Keratinocyte (primary cell): ENCODE measurements around the gene DSCAM. TPM values are rescaled to one million over a fixed set of nuclear protein-coding genes. Genes with fewer than 3 reads are reported as not detected.

Experiments
- DNase-seq: peaks from one replicate; pipeline ENCODE4 v3.0.0-alpha.2; 2011; ENCODE audit warnings: low read depth, missing footprints, low spot score
- FAIRE-seq: peaks from 2 replicates; lab custom pipeline; 2011; peaks lifted over from hg19 to GRCh38; lab: Jason Lieb, UNC
- H2AFZ ChIP-seq: 2 replicates; pipeline ENCODE4 v1.6.0; 2012; ENCODE audit warnings: low read length, control low read depth, inconsistent platforms; ENCODE audit not compliant: control insufficient read depth
- H3K27ac ChIP-seq: 2 replicates; pipeline ENCODE4 v1.5.1; 2011; ENCODE audit warnings: low read length; ENCODE audit not compliant: control insufficient read depth, insufficient read depth
- H3K27me3 ChIP-seq: 3 replicates; pipeline ENCODE4 v1.6.0; 2011; ENCODE audit warnings: low read length; ENCODE audit not compliant: control insufficient read depth, insufficient read depth; ENCODE audit errors: extremely low read depth
- H3K36me3 ChIP-seq, 2 experiments: 2 replicates in 1 of 2; 3 replicates in 1 of 2; pipeline ENCODE4 v1.5.1; 2011; ENCODE audit warnings: low read length in 2 of 2, mild to moderate bottlenecking in 1 of 2; ENCODE audit not compliant: control insufficient read depth in 2 of 2, insufficient read depth in 2 of 2; ENCODE audit errors: extremely low read depth in 1 of 2
- H3K4me1 ChIP-seq: 3 replicates; pipeline ENCODE4 v1.5.1; 2011; ENCODE audit warnings: low read length; ENCODE audit not compliant: control insufficient read depth, insufficient read depth; ENCODE audit errors: extremely low read depth
- H3K4me2 ChIP-seq: 3 replicates; pipeline ENCODE4 v1.6.0; 2011; ENCODE audit warnings: low read depth, low read length; ENCODE audit not compliant: control insufficient read depth, insufficient read depth; ENCODE audit errors: extremely low read depth
- H3K4me3 ChIP-seq, 3 experiments: fragments of 200-600 bp in 1 of 3; sonication (generic) in 1 of 3; 2 replicates in 2 of 3; 3 replicates in 1 of 3; pipeline ENCODE4 v1.5.1; 2011 to 2016; ENCODE audit warnings: low read length in 3 of 3, mild to moderate bottlenecking in 3 of 3, control low read depth in 2 of 3, inconsistent platforms in 1 of 3, low read depth in 1 of 3, mixed read lengths in 1 of 3, mixed run types in 1 of 3, moderate library complexity in 1 of 3; ENCODE audit not compliant: control insufficient read depth in 2 of 3, insufficient read depth in 2 of 3; ENCODE audit errors: extremely low read depth in 1 of 3
- H3K79me2 ChIP-seq: 2 replicates; pipeline ENCODE4 v1.6.0; 2012; ENCODE audit warnings: low read length; ENCODE audit not compliant: control insufficient read depth, insufficient read depth
- H3K9ac ChIP-seq: 3 replicates; pipeline ENCODE4 v1.6.0; 2011; ENCODE audit warnings: low read length; ENCODE audit not compliant: control insufficient read depth, insufficient read depth; ENCODE audit errors: extremely low read depth
- H3K9me1 ChIP-seq: 3 replicates; pipeline ENCODE4 v1.6.0; 2011; ENCODE audit warnings: low read length; ENCODE audit not compliant: control insufficient read depth, insufficient read depth; ENCODE audit errors: extremely low read depth
- H3K9me3 ChIP-seq: 2 replicates; pipeline ENCODE4 v1.5.1; 2012; ENCODE audit warnings: low read depth, low read length; ENCODE audit not compliant: control insufficient read depth
- H4K20me1 ChIP-seq: 3 replicates; pipeline ENCODE4 v1.6.0; 2011; ENCODE audit warnings: low read length; ENCODE audit not compliant: control insufficient read depth, insufficient read depth; ENCODE audit errors: extremely low read depth
- EZH2 ChIP-seq: IDR thresholded peaks from one replicate; pipeline ENCODE4 v1.6.1; 2012; ENCODE audit warnings: inconsistent platforms, mild to moderate bottlenecking, low read length, moderate library complexity
- dilution Hi-C: fragments of 300-500 bp; cut with MboI; formaldehyde crosslinking; loops from one replicate; pipeline ENCODE4 v1.7.0; 2020; ENCODE audit warnings: low sequenced_read_pairs; ENCODE audit not compliant: extremely low pct_ligation_motif_present
- polyA plus RNA-seq, 5 experiments: library from polyadenylated mRNA; depleted of rRNA in 3 of 5; stranded (reverse) in 3 of 5; stranded (forward) in 1 of 5; unstranded in 1 of 5; fragments of >200 nt; gene quantifications; 1 replicate in 1 of 5; 2 replicates in 3 of 5; 3 replicates in 1 of 5; pipeline versions ENCODE4 v1.2.1 to v1.2.3, GENCODE V29; 2011 to 2012; ENCODE audit warnings: missing spikeins in 2 of 5, low read depth in 1 of 5, low replicate concordance in 1 of 5
- TF ChIP-seq, protein P1 (sequence below), 3 experiments: IDR thresholded peaks in 1 of 3; conservative IDR thresholded peaks in 1 of 3; optimal IDR thresholded peaks in 1 of 3; 2 replicates in 2 of 3; 3 replicates in 1 of 3; pipeline versions ENCODE3 to v1.5.1; 2011; ENCODE audit warnings: low read length in 3 of 3, mild to moderate bottlenecking in 3 of 3, moderate library complexity in 2 of 3, control low read depth in 1 of 3, inconsistent platforms in 1 of 3; ENCODE audit not compliant: insufficient read depth in 2 of 3; ENCODE audit errors: extremely low read depth in 1 of 3

The DSCAM gene
- polyA plus RNA-seq, 1 donor (not counting 4 experiments of a cell fraction or from before 2014, with no cell fraction given), result 2.1 TPM

DNA sequence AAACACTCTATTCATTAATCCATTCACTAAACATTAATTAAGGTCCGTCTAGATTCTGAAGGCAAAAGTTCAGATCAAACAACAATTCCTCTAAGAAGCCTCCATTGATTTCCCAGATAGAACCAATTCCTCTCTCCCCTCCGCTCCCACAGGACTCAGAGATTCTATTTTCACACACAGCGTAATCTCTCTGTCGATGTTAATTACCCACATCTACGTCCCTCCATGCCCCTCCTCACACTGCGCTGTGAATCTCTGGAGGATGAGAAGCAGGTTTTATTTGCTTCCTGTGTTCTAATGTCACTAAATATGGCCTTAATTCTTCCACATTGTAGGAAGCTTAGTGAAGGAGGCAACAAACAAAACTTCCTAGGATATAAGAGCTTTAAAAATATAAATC lies 306.7 kb downstream of the DSCAM start:
- Histone ChIP-seq H3K27ac (no peak overlapping the region), H3K36me3 (no peaks in the 10 kb centered on the region), H3K9me3 (no peaks in the 10 kb centered on the region), H3K4me2 (no peak overlapping the region), H3K4me3 (no peak overlapping the region), H4K20me1 (no peaks in the 10 kb centered on the region), H3K9me1 (no peaks in the 10 kb centered on the region), H2AFZ (no peak overlapping the region), H3K4me1 (no peaks in the 10 kb centered on the region), H3K79me2 (no peaks in the 10 kb centered on the region), H3K9ac (no peak overlapping the region), H3K27me3 (no peaks in the 10 kb centered on the region)
- TF ChIP-seq, protein P1, sequence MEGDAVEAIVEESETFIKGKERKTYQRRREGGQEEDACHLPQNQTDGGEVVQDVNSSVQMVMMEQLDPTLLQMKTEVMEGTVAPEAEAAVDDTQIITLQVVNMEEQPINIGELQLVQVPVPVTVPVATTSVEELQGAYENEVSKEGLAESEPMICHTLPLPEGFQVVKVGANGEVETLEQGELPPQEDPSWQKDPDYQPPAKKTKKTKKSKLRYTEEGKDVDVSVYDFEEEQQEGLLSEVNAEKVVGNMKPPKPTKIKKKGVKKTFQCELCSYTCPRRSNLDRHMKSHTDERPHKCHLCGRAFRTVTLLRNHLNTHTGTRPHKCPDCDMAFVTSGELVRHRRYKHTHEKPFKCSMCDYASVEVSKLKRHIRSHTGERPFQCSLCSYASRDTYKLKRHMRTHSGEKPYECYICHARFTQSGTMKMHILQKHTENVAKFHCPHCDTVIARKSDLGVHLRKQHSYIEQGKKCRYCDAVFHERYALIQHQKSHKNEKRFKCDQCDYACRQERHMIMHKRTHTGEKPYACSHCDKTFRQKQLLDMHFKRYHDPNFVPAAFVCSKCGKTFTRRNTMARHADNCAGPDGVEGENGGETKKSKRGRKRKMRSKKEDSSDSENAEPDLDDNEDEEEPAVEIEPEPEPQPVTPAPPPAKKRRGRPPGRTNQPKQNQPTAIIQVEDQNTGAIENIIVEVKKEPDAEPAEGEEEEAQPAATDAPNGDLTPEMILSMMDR (optimal IDR thresholded peaks at IDR 0.05 in 1 of 3, IDR thresholded peaks at IDR 0.05 in 1 of 3, conservative IDR thresholded peaks at IDR 0.05 in 1 of 3; ENCODE audit: extremely low read depth in 1 of 3, insufficient read depth in 2 of 3, low read length in 3 of 3), result no peak
- no peak for TF ChIP-seq EZH2
- FAIRE-seq (no peak), DNase-seq (no peak)
- dilution Hi-C loops, result no loop called here

DNA sequence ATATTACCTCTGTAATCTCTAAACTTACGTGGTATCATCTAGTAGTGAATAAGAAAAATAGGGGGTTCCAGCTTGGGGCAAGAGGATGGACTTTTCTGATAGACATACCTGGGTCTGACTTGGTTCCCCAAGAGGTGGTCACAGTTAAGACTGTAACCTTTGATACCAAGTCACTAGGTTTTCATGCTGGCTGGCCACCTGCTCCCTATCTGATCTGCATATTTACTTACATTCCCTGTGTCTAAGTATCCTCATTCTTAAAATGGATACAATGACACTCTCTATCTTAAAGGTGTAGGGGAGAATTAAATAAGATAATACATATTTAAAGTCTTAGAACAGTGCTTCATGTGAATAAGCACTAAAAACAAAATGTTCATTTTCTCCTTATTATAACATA lies 312.1 kb downstream of the DSCAM start:
- dilution Hi-C loops, result no loop called here
- H3K9me1 ChIP-seq, result no peaks in the 10 kb centered on the region
- H3K9me3 ChIP-seq, result no peaks in the 10 kb centered on the region
- no peaks in the 10 kb centered on the region for H3K4me1 ChIP-seq
- H3K9ac ChIP-seq, result no peak overlapping the region
- H3K4me2 ChIP-seq, result no peak overlapping the region
- no peaks in the 10 kb centered on the region for H4K20me1 ChIP-seq
- no peak overlapping the region for H2AFZ ChIP-seq
- no peak overlapping the region for H3K4me3 ChIP-seq
- H3K36me3 ChIP-seq, result no peaks in the 10 kb centered on the region
- no peak overlapping the region for H3K27ac ChIP-seq
- H3K79me2 ChIP-seq, result no peaks in the 10 kb centered on the region
- no peaks in the 10 kb centered on the region for H3K27me3 ChIP-seq
- DNase-seq, result no peak
- no peak for FAIRE-seq
- no peak for TF ChIP-seq EZH2
- TF ChIP-seq, protein P1 (optimal IDR thresholded peaks at IDR 0.05 in 1 of 3, IDR thresholded peaks at IDR 0.05 in 1 of 3, conservative IDR thresholded peaks at IDR 0.05 in 1 of 3; ENCODE audit: extremely low read depth in 1 of 3, insufficient read depth in 2 of 3, low read length in 3 of 3), result no peak
